Ishikawa (cell line): ENCODE measurements around the gene RFX2.
A peak's percentile ranks its signal among the peaks of the same experiment; 100 is the strongest.

ENCODE experiments used
- CEBPB ChIP-seq: IDR thresholded peaks from 2 replicates; pipeline ENCODE4 v1.6.1; 2012
- CREB1 ChIP-seq: IDR thresholded peaks from 2 replicates; pipeline ENCODE4 v1.6.1; 2012; ENCODE audit warnings: low read depth
- EGR1 ChIP-seq: IDR thresholded peaks from 2 replicates; pipeline ENCODE4 v1.6.1; 2012
- EP300 ChIP-seq: IDR thresholded peaks from 2 replicates; pipeline ENCODE4 v1.6.1; 2012; ENCODE audit warnings: borderline replicate concordance
- FOXM1 ChIP-seq: IDR thresholded peaks from 2 replicates; pipeline ENCODE4 v1.6.1; 2012; ENCODE audit warnings: low read depth, borderline replicate concordance
- NFIC ChIP-seq: IDR thresholded peaks from 2 replicates; pipeline ENCODE4 v1.6.1; 2012
- RAD21 ChIP-seq: IDR thresholded peaks from 2 replicates; pipeline ENCODE4 v1.6.1; 2012; ENCODE audit warnings: low read depth
- TAF1 ChIP-seq: IDR thresholded peaks from 2 replicates; pipeline ENCODE4 v1.6.1; 2012; ENCODE audit warnings: low read depth, mild to moderate bottlenecking
- TCF12 ChIP-seq: IDR thresholded peaks from 2 replicates; pipeline ENCODE4 v1.6.1; 2012; ENCODE audit warnings: low read depth
- TEAD4 ChIP-seq: IDR thresholded peaks from 2 replicates; pipeline ENCODE4 v1.6.1; 2012
- YY1 ChIP-seq: IDR thresholded peaks from 2 replicates; pipeline ENCODE4 v1.6.1; 2012; ENCODE audit warnings: low read depth
- ZBTB7A ChIP-seq: IDR thresholded peaks from 2 replicates; pipeline ENCODE4 v1.6.1; 2012; ENCODE audit warnings: low read depth
- TF ChIP-seq, protein P1 (sequence below): IDR thresholded peaks from 2 replicates; pipeline ENCODE4 v1.6.1; 2012
- TF ChIP-seq, protein P2 (sequence below): IDR thresholded peaks from 2 replicates; pipeline ENCODE4 v1.6.1; 2012
- TF ChIP-seq, protein P3 (sequence below): IDR thresholded peaks from 2 replicates; pipeline ENCODE4 v1.6.1; 2012; ENCODE audit warnings: low read depth, mild to moderate bottlenecking

The RFX2 gene

DNA sequence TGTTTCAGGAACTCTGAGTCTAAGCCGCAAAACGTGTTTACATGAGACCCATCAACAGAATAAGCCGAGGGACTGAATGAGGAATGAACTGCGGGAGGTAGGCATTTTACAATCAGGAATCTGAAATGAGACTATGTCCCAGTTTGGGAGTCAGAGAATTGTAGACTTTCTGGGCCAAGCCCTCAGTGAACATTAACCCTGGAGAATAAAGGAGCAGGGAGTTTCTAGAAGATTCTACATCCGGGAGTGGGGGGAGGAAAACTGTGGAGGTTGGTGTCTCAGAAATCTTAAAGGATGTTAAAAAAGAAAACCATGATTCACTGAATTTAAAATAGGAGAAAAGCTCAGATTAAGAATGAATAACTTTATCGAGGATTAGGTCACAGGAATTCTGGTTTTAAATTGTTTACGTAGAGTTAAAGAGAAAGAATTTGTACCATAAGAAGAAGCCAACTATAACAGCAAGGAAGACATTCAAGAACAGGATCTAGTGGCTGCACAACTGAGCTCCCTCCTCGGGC, 18.5 kb downstream of the RFX2 start:
- no peak for TF ChIP-seq TCF12
- no peak for TF ChIP-seq EP300
- TF ChIP-seq CEBPB: no peak
- TF ChIP-seq, protein P1, sequence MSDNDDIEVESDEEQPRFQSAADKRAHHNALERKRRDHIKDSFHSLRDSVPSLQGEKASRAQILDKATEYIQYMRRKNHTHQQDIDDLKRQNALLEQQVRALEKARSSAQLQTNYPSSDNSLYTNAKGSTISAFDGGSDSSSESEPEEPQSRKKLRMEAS: no peak
- no peak for TF ChIP-seq TEAD4
- TF ChIP-seq FOXM1: no peak
- no peak for TF ChIP-seq YY1
- TF ChIP-seq EGR1: no peak
- no peak for TF ChIP-seq CREB1
- TF ChIP-seq, protein P2, sequence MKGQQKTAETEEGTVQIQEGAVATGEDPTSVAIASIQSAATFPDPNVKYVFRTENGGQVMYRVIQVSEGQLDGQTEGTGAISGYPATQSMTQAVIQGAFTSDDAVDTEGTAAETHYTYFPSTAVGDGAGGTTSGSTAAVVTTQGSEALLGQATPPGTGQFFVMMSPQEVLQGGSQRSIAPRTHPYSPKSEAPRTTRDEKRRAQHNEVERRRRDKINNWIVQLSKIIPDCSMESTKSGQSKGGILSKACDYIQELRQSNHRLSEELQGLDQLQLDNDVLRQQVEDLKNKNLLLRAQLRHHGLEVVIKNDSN: no peak
- no peak for TF ChIP-seq RAD21
- TF ChIP-seq TAF1: no peak
- no peak for TF ChIP-seq NFIC
- no peak for TF ChIP-seq ZBTB7A
- TF ChIP-seq, protein P3, sequence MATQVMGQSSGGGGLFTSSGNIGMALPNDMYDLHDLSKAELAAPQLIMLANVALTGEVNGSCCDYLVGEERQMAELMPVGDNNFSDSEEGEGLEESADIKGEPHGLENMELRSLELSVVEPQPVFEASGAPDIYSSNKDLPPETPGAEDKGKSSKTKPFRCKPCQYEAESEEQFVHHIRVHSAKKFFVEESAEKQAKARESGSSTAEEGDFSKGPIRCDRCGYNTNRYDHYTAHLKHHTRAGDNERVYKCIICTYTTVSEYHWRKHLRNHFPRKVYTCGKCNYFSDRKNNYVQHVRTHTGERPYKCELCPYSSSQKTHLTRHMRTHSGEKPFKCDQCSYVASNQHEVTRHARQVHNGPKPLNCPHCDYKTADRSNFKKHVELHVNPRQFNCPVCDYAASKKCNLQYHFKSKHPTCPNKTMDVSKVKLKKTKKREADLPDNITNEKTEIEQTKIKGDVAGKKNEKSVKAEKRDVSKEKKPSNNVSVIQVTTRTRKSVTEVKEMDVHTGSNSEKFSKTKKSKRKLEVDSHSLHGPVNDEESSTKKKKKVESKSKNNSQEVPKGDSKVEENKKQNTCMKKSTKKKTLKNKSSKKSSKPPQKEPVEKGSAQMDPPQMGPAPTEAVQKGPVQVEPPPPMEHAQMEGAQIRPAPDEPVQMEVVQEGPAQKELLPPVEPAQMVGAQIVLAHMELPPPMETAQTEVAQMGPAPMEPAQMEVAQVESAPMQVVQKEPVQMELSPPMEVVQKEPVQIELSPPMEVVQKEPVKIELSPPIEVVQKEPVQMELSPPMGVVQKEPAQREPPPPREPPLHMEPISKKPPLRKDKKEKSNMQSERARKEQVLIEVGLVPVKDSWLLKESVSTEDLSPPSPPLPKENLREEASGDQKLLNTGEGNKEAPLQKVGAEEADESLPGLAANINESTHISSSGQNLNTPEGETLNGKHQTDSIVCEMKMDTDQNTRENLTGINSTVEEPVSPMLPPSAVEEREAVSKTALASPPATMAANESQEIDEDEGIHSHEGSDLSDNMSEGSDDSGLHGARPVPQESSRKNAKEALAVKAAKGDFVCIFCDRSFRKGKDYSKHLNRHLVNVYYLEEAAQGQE: no peak

DNA sequence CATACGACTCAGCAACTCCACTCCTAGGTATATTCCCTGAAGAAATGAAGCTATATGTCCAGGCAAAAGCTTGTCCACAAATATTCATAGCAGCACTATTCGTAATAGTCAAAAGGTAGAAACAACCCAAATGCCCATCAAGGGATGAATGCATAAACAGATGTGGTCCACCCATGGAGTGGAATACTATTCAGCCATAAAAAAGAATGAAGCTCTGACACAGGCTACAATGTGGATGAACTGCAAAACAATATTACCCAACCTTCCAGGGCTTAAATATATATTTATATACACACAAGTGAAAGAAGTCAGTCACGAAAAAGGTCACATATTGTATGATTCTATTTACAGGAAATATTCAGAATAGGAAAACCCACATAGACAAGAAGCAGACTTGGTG, 19.7 kb downstream of the RFX2 start:
- no peak for TF ChIP-seq CREB1
- TF ChIP-seq, protein P1: no peak
- TF ChIP-seq, protein P3: no peak
- no peak for TF ChIP-seq TAF1
- no peak for TF ChIP-seq EP300
- no peak for TF ChIP-seq CEBPB
- TF ChIP-seq EGR1: no peak
- TF ChIP-seq NFIC: no peak
- TF ChIP-seq ZBTB7A: no peak
- TF ChIP-seq TCF12: no peak
- TF ChIP-seq, protein P2: no peak
- TF ChIP-seq FOXM1: no peak
- TF ChIP-seq RAD21: no peak
- no peak for TF ChIP-seq TEAD4
- no peak for TF ChIP-seq YY1

DNA sequence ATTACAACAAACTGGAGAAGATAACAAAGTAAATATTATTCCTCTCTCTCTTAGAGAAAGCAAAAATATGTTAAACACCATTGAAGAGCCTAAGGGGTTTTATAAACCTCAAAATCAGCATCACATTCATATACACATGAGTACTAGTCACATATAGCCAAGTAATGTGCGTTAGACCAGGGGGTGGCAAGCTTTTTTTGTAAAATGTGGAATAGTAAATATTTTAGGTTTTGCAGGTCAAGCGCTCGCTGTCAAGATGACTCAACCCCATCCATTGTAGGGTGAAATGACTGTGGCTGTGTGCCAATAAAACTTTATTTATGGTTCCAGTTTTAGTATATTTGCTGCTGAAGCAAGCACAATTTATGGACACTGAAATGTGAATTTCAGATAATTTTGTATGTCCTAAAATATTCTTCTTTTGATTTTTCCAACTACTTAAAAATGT, 21.7 kb downstream of the RFX2 start:
- TF ChIP-seq NFIC (peak; percentile 52), TCF12 (no peak)

DNA sequence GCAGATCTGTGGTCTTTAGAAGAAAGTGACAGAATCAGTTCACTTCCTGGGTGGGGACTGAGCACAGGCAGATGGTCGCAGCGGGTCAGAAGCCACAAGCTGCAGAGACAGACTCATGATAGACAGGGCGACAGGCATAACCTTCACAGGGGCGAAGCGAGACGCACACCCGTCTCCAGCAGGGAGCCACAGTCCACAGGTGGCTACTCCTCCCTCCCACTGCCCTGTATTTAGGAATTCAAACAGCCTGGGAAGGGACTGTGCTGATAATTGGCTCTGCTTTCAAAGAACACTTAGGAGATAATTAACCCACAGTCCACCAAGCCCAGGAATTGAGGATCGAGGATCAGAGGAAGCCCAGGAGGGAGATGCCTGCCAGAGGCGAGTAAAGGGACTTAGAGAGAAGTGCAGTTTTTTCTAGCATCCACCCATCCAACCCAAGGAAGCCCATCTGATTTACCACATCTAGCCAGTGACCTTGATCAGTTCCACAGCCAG, 23.2 kb downstream of the RFX2 start:
- TF ChIP-seq, protein P2: no peak

DNA sequence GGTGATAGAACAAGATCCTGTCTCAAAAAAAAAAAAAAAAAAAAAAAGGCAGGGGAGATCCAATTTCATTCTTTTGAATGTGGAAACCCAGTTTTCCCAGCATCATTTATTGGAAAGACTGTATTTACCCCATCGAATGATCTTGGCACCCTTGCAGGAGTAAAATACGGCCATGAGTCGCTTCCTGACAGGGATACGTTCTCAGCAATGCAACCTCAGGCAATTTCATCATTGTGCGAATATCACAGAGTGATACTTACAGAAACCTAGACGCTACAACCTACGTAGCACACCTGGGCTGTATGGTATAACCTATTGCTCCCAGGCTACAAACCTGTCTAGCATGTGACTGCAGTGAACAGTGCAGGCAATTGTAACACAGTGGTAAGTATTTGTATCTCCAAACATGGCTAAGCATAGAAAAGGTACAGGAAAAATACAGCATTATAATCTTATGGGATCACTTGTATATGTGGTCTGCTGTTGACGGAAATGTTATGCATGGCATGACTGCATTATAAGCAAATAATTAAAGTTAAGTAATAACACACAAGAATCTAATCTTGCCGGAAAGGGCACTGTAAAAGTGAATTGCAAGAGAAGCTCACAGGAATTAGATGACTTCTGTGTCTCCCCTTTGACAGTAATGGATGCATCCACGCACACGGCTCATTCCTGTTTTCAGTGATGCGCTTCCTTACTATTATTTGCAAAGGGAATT, 24.1 kb downstream of the RFX2 start:
- no peak for TF ChIP-seq CEBPB
- no peak for TF ChIP-seq CREB1
- TF ChIP-seq FOXM1: no peak
- TF ChIP-seq EGR1: no peak

DNA sequence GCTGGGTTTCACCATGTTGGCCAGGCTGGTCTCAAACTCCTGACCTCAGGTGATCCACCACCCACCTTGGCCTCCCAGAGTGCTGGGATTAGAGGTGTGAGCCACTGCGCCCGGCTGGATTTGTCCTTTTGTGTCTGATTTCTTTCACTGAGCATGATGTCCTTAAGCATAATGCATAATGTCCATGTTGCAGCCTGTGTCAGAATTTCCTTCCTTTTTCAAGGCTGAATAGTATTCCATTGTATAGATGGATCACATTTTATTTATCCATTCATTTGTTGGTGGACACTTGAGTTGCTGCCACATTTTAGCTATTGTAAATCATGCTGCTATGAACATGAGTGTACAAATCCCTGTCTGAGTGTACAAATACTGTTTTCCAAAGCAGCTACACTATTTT, 25.5 kb downstream of the RFX2 start:
- TF ChIP-seq FOXM1 (no peak), YY1 (no peak), RAD21 (no peak), TEAD4 (no peak), CEBPB (no peak), EGR1 (no peak), EP300 (no peak), TCF12 (no peak)
